NCI-H2227 (cell line): ENCODE data around the gene ACTRT2.

Source experiments
- DNase-seq: peaks from one replicate; lab custom pipeline; 2025; ENCODE audit not compliant: unreplicated experiment; lab: John Stamatoyannopoulos, UW

Gene ACTRT2

DNA sequence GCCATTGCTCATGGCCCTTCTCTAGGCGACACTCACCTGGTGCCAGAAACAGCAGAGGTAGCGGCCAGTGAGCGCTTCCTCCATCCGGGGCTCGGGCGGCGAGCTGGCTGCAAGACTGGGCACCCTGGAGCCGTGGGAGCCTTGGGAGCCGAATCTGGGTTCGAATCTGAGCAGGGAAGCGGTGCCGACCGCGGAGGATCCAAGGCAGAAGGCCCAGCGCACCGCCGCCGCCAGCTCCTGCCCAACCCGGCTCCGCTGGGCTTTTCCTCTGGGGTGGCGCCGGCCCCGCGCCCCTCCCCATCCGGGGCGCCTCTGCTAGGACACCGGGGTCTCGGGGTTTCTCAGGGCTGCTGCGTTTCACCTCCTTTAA lies 46.0 kb downstream of the ACTRT2 start:
- no peak for DNase-seq

DNA sequence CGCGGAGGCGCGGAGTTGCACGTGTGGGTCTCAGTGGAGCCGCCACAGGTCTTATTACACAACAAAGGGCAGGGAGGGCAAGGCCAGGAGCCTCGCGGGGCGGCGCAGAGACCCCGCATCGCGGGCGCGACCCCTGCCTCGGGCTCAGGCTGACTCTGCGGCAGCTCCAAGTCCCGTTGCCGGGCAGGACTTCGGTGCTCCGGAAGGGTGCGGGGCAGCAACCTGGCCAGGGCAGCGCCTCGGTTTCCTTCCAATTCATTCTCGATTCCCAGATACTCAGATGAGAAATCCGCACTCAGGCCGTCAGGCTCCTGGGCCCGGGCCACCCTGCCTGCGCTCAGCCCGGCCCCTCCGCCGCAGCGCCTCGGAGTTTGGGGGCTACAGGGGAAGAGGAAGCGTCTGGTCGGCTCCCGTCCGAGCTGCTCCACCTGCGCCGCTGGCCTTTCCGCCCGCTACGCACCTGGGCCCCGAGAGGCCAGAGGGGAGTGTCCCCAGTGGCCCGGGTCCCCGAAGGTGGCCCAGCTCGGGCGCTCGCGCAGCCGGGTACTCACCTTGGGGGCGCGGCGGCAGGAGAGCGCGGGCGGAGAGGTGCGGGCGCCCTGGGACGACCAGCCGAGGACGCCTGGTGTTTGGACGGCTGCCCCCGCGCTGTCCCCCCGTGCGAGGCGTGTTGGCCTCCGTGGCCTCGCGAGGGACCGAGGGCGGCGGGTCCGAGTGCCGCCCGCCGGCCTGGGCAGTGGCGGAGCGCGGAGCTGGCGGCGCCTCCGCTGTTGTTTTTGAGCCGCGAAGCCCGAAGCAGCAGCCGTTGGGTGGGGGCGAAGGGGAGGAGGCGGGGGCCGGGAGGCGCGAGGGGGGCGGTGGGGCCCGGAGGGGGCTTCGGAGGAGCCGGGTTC lies 46.6 kb downstream of the ACTRT2 start:
- DNase-seq = no peak

DNA sequence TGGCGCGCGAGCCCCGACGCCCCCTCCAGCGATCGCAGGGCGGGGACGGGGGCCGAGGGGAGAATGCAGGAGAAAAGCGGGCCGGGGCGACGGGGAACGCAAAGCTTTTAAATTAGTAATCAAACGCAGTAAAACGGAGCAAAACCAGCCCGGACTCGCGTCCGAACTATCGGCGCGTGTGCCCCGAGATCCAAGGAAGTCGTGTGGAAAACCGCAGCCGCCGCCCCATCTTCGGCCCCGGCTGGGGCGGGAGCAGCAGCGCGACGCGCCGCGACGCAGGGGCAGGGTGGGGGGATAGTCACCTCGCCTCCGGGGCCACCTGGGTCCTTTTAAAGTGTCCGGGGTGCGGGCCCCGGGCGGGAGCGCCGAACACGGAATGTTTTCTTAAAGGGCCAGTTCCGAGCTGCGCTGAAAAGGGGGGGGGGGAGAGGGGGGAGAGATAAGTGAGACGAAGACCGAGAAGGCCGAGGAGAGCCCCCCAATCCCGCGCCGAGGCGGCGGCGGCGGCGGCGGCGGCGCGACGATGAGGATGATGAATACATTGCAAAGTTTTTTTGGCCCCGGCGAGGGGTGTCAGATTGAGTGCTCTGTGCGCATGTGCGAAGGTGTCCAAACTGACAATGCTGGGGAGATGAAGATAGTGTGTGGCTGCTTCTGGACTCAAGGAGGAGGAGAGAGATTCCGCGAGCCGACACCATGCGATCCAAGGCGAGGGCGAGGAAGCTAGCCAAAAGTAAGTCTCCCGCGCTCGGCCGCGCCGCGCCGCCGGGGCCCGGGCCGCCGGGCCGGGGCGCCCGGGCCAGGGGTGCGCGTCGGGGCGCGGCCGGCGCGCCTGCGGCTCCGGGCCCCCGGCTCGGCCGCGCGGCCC lies 47.5 kb downstream of the ACTRT2 start, which contains the start of gene PRDM16:
Gene PRDM16, plus strand, starts transcription at position 640 of the 868 bp plus-strand sequence. Its CDS starts 57 bp downstream, at position 697.
- DNase-seq = peak; percentile 18

DNA sequence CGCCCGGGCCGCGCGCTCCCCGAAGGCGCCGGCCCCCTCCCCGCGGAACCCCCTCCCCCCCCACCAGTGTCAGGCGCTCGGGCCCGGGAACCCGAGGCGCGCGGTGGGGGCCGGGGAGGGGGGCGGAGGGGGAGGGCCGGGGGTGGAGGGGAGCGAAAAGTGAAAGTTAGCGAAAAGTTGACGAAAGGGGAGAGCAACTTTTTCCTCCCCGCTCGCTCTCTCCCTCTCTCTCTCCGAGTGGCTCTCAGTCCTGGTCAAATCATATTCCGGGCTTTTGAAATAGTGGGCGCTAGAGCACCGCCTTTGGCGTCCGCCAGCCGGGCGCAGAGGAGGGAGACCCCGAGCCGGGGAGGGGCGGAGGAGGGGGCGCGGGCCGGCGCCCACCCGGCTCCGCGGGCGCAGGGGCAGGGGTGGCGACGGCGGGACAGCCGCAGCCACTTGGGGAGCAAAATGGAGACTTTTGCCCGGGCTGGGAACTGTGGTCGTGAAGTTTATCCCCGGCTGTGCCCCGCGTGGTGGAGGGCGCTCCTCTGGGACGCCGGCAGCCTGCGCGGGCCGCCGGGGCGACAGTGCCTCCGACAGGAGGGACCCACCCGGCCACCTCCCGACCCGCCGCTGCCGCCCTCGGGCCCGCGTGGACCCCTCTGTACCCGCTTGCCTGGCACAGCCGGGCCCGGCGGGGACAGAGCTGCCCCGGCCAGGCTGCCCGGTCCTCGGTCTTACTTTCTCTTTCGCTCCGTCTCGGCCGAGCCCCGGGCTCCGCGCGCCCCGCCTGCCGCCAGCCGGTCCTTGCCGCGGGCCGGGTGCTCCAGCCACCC lies 48.4 kb downstream of the ACTRT2 start:
- peak; percentile 37 for DNase-seq

DNA sequence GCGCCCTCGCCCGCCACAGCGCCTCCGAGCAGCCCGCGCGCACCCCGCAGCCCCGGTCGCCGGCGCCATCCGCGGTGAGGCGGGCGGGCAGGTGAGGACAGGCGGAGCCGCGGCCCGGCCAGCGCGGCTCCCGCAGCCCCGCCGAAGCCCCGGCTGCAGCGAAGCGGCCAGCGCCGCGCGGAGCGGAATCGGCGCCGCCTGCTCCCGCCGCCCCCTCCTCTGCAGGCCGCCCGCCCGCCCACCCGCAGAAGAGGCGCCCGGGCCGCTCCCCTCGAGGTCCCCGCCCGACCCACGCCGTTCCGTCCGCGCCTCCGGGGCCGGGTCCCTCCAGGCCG lies 49.0 kb downstream of the ACTRT2 start:
- DNase-seq = no peak

DNA sequence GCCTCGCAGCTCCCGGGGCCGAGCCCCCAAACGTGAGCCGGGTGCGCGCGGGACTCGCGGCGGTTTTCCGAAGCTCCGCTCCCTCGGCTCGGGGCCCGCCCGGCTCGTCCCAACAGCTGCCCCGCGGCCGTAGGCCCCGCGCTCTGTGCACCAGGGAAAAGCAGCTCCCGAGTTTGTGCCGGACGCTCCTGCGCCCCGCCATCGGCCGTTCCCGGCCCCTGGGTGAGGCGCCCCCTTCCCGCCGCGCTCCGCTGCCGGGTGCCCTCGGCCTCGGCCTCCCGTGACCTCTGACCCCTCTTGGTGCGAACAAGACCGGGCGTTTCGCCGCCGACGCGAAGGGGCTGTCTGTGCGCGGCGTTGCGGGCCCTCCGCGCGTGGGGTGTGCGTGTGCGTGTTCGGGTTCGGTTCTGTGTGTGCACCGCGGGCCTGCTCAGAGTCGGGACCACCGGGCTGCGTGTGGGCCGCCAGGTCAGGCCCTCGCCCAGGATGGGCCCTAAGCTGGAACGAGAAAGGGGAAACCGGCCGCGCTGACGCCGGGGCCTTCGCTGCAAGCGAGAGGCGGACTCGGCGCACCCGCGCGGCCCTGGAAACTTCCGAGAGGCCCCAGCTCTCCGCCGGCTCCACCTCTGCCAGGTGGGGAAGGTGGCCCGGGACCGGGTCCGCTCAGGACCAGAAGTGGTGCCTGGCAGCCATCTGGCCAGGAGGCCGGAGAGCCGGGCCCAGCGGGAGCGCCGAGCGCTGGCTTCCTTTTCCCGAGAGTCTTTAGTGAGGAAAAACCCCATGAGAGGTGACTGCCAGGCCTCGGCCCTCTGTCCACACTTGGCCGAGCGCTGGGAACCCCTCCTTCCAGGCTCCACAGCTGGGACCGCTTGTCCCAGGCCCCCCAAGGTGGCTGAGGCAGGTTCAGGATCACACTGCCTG lies 49.6 kb downstream of the ACTRT2 start:
- no peak for DNase-seq

DNA sequence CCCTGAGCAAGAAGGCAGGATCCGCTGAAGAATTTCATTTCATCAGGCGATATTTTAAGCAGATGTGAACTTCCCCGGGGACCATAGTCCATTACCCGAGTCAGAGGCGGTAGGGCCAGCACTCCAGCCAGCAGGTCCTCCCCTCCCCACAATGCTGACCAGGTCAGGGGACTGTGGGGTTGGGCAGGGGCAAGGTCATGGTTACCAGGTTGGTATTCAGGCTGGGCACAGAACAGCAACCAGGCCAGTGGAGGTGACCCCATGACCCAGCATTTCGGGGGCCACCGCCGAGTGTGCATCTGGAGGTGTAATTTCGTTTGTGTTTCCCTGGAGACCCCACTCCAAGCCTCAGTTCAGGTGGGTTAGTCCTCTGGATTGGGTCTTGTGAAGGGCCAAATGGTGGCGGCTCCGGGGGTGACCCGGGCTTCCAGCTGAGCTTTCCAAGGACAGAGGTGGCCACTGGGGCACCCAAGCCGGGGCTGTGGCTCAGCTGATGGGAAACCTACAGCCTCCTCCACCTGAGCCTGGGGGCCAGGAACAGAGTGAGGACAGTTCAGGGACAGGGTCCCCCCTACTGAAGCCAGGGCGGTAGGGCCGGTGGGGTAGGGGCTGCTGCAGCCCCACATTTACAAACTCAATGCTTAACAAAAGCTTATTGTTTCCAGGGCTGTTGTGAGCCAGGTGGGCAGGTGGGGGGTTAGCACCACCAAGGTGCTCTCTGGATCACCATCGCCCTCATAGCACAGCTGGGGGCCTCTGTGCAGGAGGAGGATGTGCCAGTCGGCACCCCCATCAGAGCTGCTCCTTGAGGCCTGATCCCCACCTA lies 50.5 kb downstream of the ACTRT2 start:
- DNase-seq = no peak
